Measurements from ENCODE around the gene PPP1R12C.
A peak's percentile ranks its signal among the peaks of the same experiment; 100 is the strongest.

PPP1R12C gene

DNA sequence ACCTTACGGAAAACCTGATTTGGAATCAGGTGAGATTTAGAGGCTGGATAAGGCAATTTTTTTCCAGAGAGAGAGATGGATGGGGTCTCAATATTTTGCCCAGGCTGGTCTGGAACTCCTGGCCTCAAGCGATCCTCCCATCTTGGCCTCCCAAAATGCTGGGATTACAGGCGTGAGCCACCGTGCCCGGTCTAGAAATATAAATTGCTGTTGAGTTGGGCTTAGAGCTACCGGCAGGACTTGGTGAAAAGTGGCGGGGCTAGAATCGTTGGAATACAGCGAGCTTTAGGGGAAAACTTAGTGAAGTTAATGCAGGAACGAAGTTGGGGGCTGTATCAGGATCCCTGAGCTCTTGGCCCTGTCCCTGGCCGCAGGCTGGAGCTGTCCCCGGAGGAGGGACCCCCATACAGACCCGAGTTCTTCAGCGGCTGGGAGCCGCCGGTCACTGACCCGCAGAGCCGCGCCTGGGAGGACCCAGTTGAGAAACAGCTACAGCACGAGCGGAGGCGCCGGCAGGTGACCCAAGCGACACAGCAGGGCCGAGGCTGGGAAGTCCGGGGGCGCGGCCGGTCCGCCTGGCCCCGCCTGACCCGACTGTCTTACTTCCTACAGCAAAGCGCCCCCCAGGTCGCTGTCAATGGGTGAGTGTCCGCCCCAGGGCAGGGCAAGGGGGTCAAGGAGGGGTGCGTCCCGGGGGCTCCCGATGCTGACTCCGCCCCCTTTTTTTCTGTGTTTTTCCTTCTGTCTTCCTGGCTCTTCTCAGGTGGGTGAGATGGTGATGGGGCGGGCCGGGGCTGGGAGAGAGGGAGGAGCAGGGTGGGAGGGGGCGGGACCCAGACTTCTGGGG, 34.2 kb downstream of the PPP1R12C start:
- Histone ChIP-seq H3K9me3 (ENCODE audit: low read length) (no peaks in the 10 kb centered on the region), H3K4me3 (ENCODE audit: low read depth in 1 of 2, low read length in 2 of 2) (no peak overlapping the region), H3K27ac (ENCODE audit: low read depth, low read length) (no peak overlapping the region), H3K4me1 (ENCODE audit: insufficient read depth, low read length) (peaks cover 26% of the 10 kb centered on the region), H3K36me3 (ENCODE audit: insufficient read depth, low read length) (no peaks in the 10 kb centered on the region), H3K27me3 (ENCODE audit: control insufficient read depth in 1 of 2, insufficient read depth in 2 of 2, low read length in 2 of 2) (peaks cover 65 to 87% of the 10 kb centered on the region in 2 donors), H3K9ac (ENCODE audit: low read length) (no peak overlapping the region)

DNA sequence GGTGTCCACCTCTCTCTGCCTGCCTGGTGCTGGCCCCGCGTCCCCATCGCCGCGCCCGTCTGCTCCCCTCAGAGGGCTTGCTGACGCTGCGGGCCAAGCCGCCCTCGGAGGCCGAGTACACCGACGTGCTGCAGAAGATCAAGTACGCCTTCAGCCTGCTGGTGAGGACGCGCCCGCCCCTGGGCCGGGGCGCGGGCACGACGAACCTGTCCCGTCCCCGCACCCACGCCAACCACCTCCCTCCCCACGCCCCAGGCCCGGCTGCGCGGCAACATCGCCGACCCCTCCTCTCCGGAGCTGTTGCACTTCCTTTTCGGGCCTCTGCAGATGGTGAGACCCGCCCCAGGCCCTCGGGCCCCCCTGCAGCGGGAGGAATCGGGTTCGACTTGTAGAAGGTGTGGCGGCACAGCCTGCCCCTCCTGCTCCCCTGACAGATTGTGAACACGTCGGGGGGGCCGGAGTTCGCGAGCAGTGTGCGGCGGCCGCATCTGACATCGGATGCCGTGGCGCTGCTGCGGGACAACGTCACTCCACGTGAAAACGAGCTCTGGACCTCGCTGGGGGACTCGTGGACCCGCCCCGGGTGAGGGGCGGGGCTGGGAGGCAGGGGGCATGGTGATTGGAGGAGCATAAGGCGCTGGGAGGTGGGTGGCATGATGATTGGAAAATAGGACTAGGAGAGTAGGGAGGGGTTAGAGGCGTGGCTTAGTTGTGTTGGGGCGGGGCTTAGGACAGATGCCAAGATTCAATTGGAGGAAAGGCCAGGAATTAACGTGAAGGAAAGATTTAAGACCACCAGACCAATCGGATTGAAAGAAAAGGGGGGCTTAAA, 35.2 kb downstream of the PPP1R12C start:
- H3K9me3 ChIP-seq (ENCODE audit: low read length), result no peaks in the 10 kb centered on the region
- H3K36me3 ChIP-seq (ENCODE audit: insufficient read depth, low read length), result no peaks in the 10 kb centered on the region
- no peak overlapping the region for H3K27ac ChIP-seq (ENCODE audit: low read depth, low read length)
- no peak overlapping the region for H3K9ac ChIP-seq (ENCODE audit: low read length)
- H3K27me3 ChIP-seq (ENCODE audit: control insufficient read depth in 1 of 2, insufficient read depth in 2 of 2, low read length in 2 of 2), result peaks cover 67 to 85% of the 10 kb centered on the region in 2 donors
- peaks cover 17% of the 10 kb centered on the region for H3K4me1 ChIP-seq (ENCODE audit: insufficient read depth, low read length)
- H3K4me3 ChIP-seq (ENCODE audit: low read depth in 1 of 2, low read length in 2 of 2), result no peak overlapping the region

DNA sequence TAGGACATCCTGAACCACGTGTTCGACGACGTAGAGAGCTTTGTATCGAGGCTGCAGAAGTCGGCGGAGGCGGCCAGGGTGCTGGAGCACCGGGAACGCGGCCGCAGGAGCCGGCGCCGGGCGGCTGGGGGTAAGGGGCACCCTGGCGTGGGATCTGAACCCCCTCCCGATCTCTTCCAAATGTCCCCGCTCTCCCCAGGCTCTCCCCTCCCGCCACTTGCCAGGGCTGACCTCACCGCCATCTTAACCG, 35.7 kb downstream of the PPP1R12C start:
- Histone ChIP-seq H3K36me3 (ENCODE audit: insufficient read depth, low read length) (no peaks in the 10 kb centered on the region), H3K4me3 (ENCODE audit: low read depth in 1 of 2, low read length in 2 of 2) (no peak overlapping the region), H3K9me3 (ENCODE audit: low read length) (no peaks in the 10 kb centered on the region), H3K9ac (ENCODE audit: low read length) (no peak overlapping the region), H3K4me1 (ENCODE audit: insufficient read depth, low read length) (peaks cover 11% of the 10 kb centered on the region), H3K27ac (ENCODE audit: low read depth, low read length) (no peak overlapping the region), H3K27me3 (ENCODE audit: control insufficient read depth in 1 of 2, insufficient read depth in 2 of 2, low read length in 2 of 2) (peaks cover 73 to 84% of the 10 kb centered on the region in 2 donors)

DNA sequence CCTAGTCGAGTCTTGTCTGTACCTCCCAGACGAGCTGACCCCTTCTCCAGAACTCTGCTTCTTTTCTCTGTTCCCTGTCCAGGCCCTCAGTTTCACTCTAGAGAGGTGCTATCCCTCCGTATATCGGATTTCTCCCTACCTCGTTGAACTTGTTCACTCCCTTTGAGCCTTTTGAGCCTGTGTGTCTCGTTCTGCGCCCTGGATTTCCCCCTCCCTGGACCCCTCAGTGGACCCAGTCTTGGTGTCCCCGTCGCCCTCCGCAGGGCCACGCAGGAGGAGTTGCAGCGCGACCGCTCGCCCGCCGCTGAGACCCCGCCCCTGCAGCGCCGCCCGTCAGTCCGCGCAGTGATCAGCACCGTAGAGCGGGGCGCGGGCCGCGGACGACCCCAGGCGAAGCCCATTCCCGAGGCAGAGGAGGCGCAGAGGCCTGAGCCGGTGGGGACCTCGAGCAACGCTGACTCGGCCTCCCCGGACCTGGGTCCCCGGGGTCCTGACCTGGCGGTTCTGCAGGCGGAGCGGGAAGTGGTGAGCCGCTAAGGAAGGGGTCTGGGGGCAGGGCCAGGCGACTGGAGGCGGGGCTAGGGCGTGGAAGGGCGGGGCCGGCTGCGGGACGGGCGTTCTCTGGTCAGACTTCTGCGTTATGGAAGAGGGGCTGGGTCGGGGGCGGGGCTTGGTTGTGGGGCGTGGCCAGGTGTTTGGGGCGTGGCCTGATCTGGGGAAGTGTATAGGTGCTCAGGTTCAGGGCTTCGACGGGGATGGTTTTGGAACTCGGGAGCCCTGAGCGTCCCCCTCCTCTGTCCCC, 36.3 kb downstream of the PPP1R12C start:
- Histone ChIP-seq H3K4me3 (ENCODE audit: low read depth in 1 of 2, low read length in 2 of 2) (peak overlapping the region; percentile 18 to 21), H3K27me3 (ENCODE audit: control insufficient read depth in 1 of 2, insufficient read depth in 2 of 2, low read length in 2 of 2) (peaks cover 72 to 84% of the 10 kb centered on the region in 2 donors), H3K27ac (ENCODE audit: low read depth, low read length) (no peak overlapping the region), H3K9ac (ENCODE audit: low read length) (no peak overlapping the region), H3K4me1 (ENCODE audit: insufficient read depth, low read length) (peaks cover 8% of the 10 kb centered on the region), H3K36me3 (ENCODE audit: insufficient read depth, low read length) (no peaks in the 10 kb centered on the region), H3K9me3 (ENCODE audit: low read length) (no peaks in the 10 kb centered on the region)

DNA sequence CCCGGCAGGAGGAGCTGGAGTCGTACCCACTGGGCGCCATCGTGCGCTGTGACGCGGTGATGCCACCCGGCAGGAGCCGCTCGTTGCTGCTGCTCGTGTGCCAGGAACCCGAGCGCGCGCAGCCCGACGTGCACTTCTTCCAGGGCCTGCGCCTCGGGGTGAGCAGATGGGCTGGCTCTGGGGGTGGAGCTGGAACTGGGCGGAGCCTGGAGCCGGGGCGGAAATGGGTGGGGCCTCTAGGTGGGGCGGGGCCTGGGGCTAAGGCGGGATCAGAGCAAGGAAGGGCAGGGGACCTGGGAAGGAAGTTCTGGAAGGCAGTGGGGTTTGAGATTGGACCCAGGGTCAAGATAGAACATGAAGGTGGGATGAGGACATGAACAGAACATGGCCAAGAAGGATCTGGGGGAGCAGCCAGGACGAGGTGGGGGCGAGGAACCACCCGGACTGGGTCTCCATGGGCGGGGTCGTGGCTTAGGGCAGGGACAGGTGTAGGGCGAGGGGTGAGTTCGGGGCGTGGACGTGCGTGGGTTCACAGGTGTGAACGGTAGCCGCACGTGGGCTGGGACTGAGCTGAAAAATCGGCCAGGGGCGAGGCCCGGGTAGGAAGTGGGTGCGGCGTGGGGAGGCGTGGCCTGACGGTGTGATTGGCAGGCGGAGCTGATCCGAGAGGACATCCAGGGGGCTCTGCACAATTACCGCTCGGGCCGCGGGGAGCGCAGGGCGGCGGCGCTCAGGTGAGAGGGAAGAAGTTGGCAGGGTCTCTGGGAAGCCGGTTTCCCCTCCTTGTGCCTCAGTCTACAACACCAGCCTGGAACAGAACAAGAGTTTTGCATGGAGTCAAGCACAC, 37.1 kb downstream of the PPP1R12C start:
- no peaks in the 10 kb centered on the region for H3K9me3 ChIP-seq (ENCODE audit: low read length)
- no peaks in the 10 kb centered on the region for H3K36me3 ChIP-seq (ENCODE audit: insufficient read depth, low read length)
- H3K4me1 ChIP-seq (ENCODE audit: insufficient read depth, low read length), result peaks cover 5% of the 10 kb centered on the region
- peaks cover 65 to 84% of the 10 kb centered on the region in 2 donors for H3K27me3 ChIP-seq (ENCODE audit: control insufficient read depth in 1 of 2, insufficient read depth in 2 of 2, low read length in 2 of 2)
- no peak overlapping the region for H3K9ac ChIP-seq (ENCODE audit: low read length)
- peak overlapping the region; percentile 18 to 21 for H3K4me3 ChIP-seq (ENCODE audit: low read depth in 1 of 2, low read length in 2 of 2)
- no peak overlapping the region for H3K27ac ChIP-seq (ENCODE audit: low read depth, low read length)

DNA sequence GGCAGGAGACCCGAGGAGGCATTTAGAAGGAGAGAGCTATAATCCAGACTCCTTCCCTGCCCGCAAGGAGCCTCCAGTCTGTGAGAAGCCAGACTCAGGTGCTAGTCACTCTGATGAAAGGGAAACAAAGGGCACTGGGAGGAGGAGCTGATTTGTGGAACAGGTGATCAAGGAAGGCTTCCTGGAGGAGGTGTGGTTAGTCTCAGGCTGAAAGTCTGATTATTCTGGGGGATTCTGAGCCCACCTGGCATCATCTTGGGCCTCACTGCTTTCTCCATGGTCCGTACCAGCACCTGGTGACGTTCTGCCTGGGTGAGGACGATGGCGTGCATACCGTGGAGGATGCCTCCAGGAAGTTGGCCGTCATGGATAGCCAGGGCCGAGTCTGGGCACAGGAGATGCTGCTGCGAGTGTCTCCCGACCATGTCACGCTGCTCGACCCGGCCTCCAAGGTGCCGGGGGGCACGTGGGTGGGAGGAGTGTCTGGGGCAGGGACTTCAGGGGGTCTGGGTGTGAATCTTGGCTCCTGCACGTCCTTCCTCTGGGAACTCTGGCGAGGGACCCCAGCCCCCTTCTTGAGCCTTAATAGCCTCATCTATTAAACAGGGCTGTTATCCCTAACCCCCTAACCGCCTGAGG, 37.9 kb downstream of the PPP1R12C start:
- Histone ChIP-seq H3K36me3 (ENCODE audit: insufficient read depth, low read length) (no peaks in the 10 kb centered on the region), H3K4me1 (ENCODE audit: insufficient read depth, low read length) (peaks cover 5% of the 10 kb centered on the region), H3K27me3 (ENCODE audit: control insufficient read depth in 1 of 2, insufficient read depth in 2 of 2, low read length in 2 of 2) (peaks cover 57 to 76% of the 10 kb centered on the region in 2 donors), H3K9ac (ENCODE audit: low read length) (no peak overlapping the region), H3K4me3 (ENCODE audit: low read depth in 1 of 2, low read length in 2 of 2) (no peak overlapping the region), H3K27ac (ENCODE audit: low read depth, low read length) (no peak overlapping the region), H3K9me3 (ENCODE audit: low read length) (no peaks in the 10 kb centered on the region)

DNA sequence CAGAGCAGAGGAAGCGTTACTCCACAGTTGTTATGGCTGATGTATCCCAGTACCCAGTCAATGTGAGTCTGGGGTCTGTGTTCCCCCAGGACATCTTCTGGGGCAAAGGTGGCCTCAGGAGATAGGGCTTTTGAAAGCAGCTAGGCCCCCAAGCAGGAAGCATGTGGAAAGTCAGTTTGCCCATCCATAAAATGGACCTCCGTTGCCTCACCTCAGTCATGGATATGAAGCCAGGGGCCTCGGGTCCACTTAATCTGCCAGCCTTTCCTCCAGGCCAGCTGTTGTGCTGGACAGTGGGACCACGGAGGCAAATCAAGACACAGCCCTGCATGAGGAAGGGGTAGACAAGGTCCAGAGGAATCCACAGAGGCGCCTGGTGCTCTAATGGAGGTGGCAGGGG, 38.4 kb downstream of the PPP1R12C start:
- Histone ChIP-seq H3K27ac (ENCODE audit: low read depth, low read length) (no peak overlapping the region), H3K27me3 (ENCODE audit: control insufficient read depth in 1 of 2, insufficient read depth in 2 of 2, low read length in 2 of 2) (peaks cover 52 to 71% of the 10 kb centered on the region in 2 donors), H3K4me3 (ENCODE audit: low read depth in 1 of 2, low read length in 2 of 2) (no peak overlapping the region), H3K9me3 (ENCODE audit: low read length) (no peaks in the 10 kb centered on the region), H3K4me1 (ENCODE audit: insufficient read depth, low read length) (peaks cover 5% of the 10 kb centered on the region), H3K36me3 (ENCODE audit: insufficient read depth, low read length) (no peaks in the 10 kb centered on the region), H3K9ac (ENCODE audit: low read length) (no peak overlapping the region)

DNA sequence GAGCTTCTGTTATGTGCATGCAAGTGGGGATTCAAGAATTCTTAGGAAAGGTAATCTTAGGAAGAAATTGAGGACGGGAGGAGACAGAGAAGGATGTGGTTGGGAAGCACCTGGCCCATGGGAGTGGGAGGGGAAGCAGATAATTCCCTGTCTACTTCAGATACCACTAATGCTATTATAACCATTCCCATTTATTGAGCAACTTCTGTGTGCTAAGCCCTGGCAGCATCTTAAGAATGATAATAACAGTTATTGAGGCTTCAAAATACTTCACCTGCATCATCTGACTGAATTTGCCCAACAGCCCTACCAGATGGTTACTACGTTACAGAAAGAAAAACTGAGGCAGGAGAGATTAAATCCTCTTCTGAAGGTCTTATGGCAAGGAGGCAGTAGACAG, 40.3 kb downstream of the PPP1R12C start:
- H3K4me1 ChIP-seq (ENCODE audit: insufficient read depth, low read length), result peaks cover 5% of the 10 kb centered on the region

DNA sequence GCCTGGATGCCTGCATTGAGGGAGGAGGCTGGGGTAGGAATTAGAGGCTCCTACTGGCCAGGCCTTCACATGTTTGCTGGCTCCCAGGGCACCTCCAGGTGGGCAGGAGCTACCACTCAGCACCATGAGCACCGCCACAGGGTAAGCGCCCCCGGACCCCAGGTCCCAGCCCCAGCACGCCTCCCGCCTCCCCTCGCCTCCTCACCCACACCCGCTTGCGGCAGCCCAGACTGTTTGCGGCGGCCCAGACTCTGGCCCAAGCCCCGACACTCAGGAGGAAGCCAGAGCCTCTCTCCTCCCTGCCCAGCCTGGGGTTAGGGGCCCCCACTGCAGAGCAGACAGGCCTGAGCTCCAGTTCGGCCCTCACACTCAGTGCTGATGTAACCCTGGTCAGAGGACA, 41.1 kb downstream of the PPP1R12C start:
- Histone ChIP-seq H3K4me1 (ENCODE audit: insufficient read depth, low read length) (peaks cover 5% of the 10 kb centered on the region), H3K36me3 (ENCODE audit: insufficient read depth, low read length) (no peaks in the 10 kb centered on the region), H3K9me3 (ENCODE audit: low read length) (no peaks in the 10 kb centered on the region), H3K27ac (ENCODE audit: low read depth, low read length) (no peak overlapping the region), H3K9ac (ENCODE audit: low read length) (no peak overlapping the region), H3K4me3 (ENCODE audit: low read depth in 1 of 2, low read length in 2 of 2) (no peak overlapping the region), H3K27me3 (ENCODE audit: control insufficient read depth in 1 of 2, insufficient read depth in 2 of 2, low read length in 2 of 2) (peaks cover 37 to 54% of the 10 kb centered on the region in 2 donors)

More for the DNA sequence above, 40.3 kb downstream of the PPP1R12C start:
- H3K36me3 ChIP-seq (ENCODE audit: insufficient read depth, low read length), result no peaks in the 10 kb centered on the region
- H3K27me3 ChIP-seq (ENCODE audit: control insufficient read depth in 1 of 2, insufficient read depth in 2 of 2, low read length in 2 of 2), result peaks cover 35 to 55% of the 10 kb centered on the region in 2 donors
- no peak overlapping the region for H3K27ac ChIP-seq (ENCODE audit: low read depth, low read length)
- H3K9me3 ChIP-seq (ENCODE audit: low read length), result no peaks in the 10 kb centered on the region
- H3K4me3 ChIP-seq (ENCODE audit: low read depth in 1 of 2, low read length in 2 of 2), result no peak overlapping the region
- no peak overlapping the region for H3K9ac ChIP-seq (ENCODE audit: low read length)

DNA sequence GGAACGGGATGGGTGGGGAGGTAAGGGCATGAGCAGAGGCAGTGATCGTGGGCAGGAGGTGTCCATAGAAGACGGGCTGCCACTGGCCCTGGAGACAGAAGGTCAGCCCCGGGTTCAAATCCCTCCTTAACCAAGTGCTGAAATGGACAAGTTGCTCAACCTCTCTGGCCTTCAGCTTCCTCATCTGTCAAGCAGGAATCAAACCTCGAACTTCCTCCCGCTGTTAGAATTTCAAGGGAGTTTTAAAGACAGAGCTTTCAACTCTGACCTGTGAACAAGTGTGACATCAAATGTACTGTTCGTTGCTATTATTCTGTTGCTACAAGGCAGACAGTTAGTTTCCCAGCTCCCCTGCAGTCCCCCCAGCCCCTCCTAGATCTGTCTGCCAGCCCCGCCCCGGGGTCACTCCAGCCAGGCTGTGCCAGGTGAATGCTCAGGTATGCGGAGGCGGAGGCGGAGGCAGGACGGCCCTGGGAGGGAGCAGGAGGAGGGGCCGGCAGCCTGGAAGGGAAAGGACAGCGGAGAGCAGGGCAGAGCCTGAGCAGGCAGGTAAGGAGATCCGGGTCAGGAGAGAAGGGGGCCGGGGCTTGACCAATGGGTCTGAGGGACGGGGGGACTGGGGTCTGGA, 42.0 kb downstream of the PPP1R12C start, which contains the start of gene EPS8L1:
Gene EPS8L1, plus strand, starts transcription at position 499 of the 628 bp plus-strand sequence. CDS start 576 bp downstream, outside the sequence.
- Histone ChIP-seq H3K4me3 (ENCODE audit: low read depth in 1 of 2, low read length in 2 of 2) (no peak within 1 kb of the TSS), H3K9me3 (ENCODE audit: low read length) (no peaks in the 10 kb centered on the region), H3K36me3 (ENCODE audit: insufficient read depth, low read length) (no peaks in the 10 kb centered on the region), H3K27ac (ENCODE audit: low read depth, low read length) (no peak within 1 kb of the TSS), H3K27me3 (ENCODE audit: control insufficient read depth in 1 of 2, insufficient read depth in 2 of 2, low read length in 2 of 2) (peaks cover 35 to 54% of the 10 kb centered on the region in 2 donors), H3K9ac (ENCODE audit: low read length) (no peak within 1 kb of the TSS), H3K4me1 (ENCODE audit: insufficient read depth, low read length) (peaks cover 2% of the 10 kb centered on the region)

Measured in muscle layer of colon (tissue), 2 donors.